Natural killer cell (primary cell): ENCODE data around the gene TSGA10IP. TPM values are rescaled to one million over a fixed set of nuclear protein-coding genes. Genes with fewer than 3 reads are reported as not detected.

ENCODE experiments used
- ATAC-seq, 3 donors: fragments of 150-1000 bp in 2 of 3; fragments of 200-7000 bp in 1 of 3; cut with Tn5 transposase; 1 replicate in 1 of 3; 2 replicates in 2 of 3; pipeline ENCODE4 v1.10.0; 2021; ENCODE audit warnings: mild to moderate bottlenecking in 2 of 3, moderate library complexity in 2 of 3
- DNase-seq, 2 donors: peaks; one replicate each; pipeline versions ENCODE4 v3.0.0 to v3.0.0-alpha.2; 2013 to 2021; ENCODE audit warnings: mixed read lengths in 1 of 2
- H3K27ac ChIP-seq: one replicate; pipeline ENCODE4 v1.5.1; 2013; ENCODE audit warnings: mild to moderate bottlenecking, low read length
- H3K27me3 ChIP-seq: one replicate; pipeline ENCODE4 v1.6.1; 2013; ENCODE audit warnings: low read length; ENCODE audit not compliant: control insufficient read depth, insufficient read depth
- H3K36me3 ChIP-seq: one replicate; pipeline ENCODE4 v1.6.1; 2013; ENCODE audit warnings: low read length; ENCODE audit not compliant: control insufficient read depth, insufficient read depth
- H3K4me1 ChIP-seq: one replicate; pipeline ENCODE4 v1.6.1; 2013; ENCODE audit warnings: low read length; ENCODE audit not compliant: control insufficient read depth, insufficient read depth
- H3K4me3 ChIP-seq: one replicate; pipeline ENCODE4 v1.5.1; 2013; ENCODE audit warnings: low read length
- H3K9me3 ChIP-seq: one replicate; pipeline ENCODE4 v1.6.1; 2013; ENCODE audit warnings: low read length; ENCODE audit not compliant: control insufficient read depth, insufficient read depth
- H3K27ac Mint-ChIP-seq, 2 donors: one replicate each; pipeline ENCODE4 v1.8.0; 2022; ENCODE audit warnings: mild to moderate bottlenecking in 2 of 2, mixed read lengths in 2 of 2, moderate library complexity in 1 of 2
- H3K27me3 Mint-ChIP-seq, 2 donors: one replicate each; pipeline ENCODE4 v1.8.0; 2022; ENCODE audit warnings: low read depth in 2 of 2, mixed read lengths in 2 of 2
- H3K36me3 Mint-ChIP-seq: one replicate; pipeline ENCODE4 v1.8.0; 2022; ENCODE audit warnings: mixed read lengths
- H3K4me1 Mint-ChIP-seq, 2 donors: one replicate each; pipeline ENCODE4 v1.8.0; 2022; ENCODE audit warnings: mixed read lengths in 2 of 2
- H3K4me3 Mint-ChIP-seq: one replicate; pipeline ENCODE4 v1.8.0; 2022; ENCODE audit warnings: mild to moderate bottlenecking, moderate library complexity, mixed read lengths
- H3K9me3 Mint-ChIP-seq, 2 donors: one replicate each; pipeline ENCODE4 v1.8.0; 2022; ENCODE audit warnings: mixed read lengths in 2 of 2
- CTCF ChIP-seq: fragments of 200-600 bp; IDR thresholded peaks from one replicate; pipeline ENCODE4 v1.8.0; 2022; ENCODE audit warnings: antibody characterized with exemption
- WGBS: methylation state at CpG from one replicate; pipeline ENCODE4 v1.1.7; 2013; ENCODE audit warnings: missing lambda C conversion rate; ENCODE audit not compliant: insufficient coverage; 5-methylcytosine and 5-hydroxymethylcytosine counted together
- intact Hi-C: fragments of 100-400 bp; cut with micrococcal nuclease; formaldehyde crosslinking; loops from one replicate; pipeline ENCODE4 v1.14.2; 2022
- total RNA-seq, 4 donors: library from RNA; stranded (reverse); fragments of 120-200 nt in 1 of 4; gene quantifications; one replicate each; pipeline versions ENCODE4 v1.2.3 to v1.2.4, GENCODE V29; 2013 to 2022

Gene TSGA10IP
- total RNA-seq, 3 donors from 2014 or later (not counting 1 experiment from before 2014, with no cell fraction given), result not detected

GRCh38 chr11:65967329-65967934, 22.2 kb downstream of the TSGA10IP start:
- no peak overlapping the region for H3K27ac ChIP-seq
- no peak for TF ChIP-seq CTCF
- 97% methylated on average over 30 of the region's 30 CpGs for WGBS
- Mint-ChIP-seq H3K4me3 (no peak overlapping the region), H3K27ac (no peak overlapping the region), H3K9me3 (no peaks in the 10 kb centered on the region), H3K4me1 (peaks cover 20 to 50% of the 10 kb centered on the region in 2 donors), H3K27me3 (no peaks in the 10 kb centered on the region), H3K36me3 (no peaks in the 10 kb centered on the region)
- DNase-seq (no peak), ATAC-seq (no peak)
- intact Hi-C loops, result no loop called here
- no peaks in the 10 kb centered on the region for H3K9me3 ChIP-seq
- peaks cover 67% of the 10 kb centered on the region for H3K36me3 ChIP-seq
- no peak overlapping the region for H3K4me3 ChIP-seq
- peaks cover 16% of the 10 kb centered on the region for H3K4me1 ChIP-seq
- no peaks in the 10 kb centered on the region for H3K27me3 ChIP-seq

GRCh38 chr11:65968600-65969482, 23.6 kb downstream of the TSGA10IP start:
- DNase-seq (no peak), ATAC-seq (no peak)
- Mint-ChIP-seq H3K4me3 (no peak overlapping the region), H3K36me3 (no peaks in the 10 kb centered on the region), H3K27me3 (no peaks in the 10 kb centered on the region), H3K27ac (peak overlapping the region in 1 of 2 donors; percentile 59), H3K9me3 (no peaks in the 10 kb centered on the region), H3K4me1 (peaks cover 10 to 40% of the 10 kb centered on the region in 2 donors)
- TF ChIP-seq CTCF, result no peak
- Histone ChIP-seq H3K27me3 (no peaks in the 10 kb centered on the region), H3K4me1 (peaks cover 2% of the 10 kb centered on the region), H3K36me3 (peaks cover 68% of the 10 kb centered on the region), H3K27ac (no peak overlapping the region), H3K9me3 (no peaks in the 10 kb centered on the region), H3K4me3 (no peak overlapping the region)
- 97% methylated on average over 15 of the region's 15 CpGs for WGBS
- intact Hi-C loops, result no loop called here

GRCh38 chr11:65972116-65972515, 26.8 kb downstream of the TSGA10IP start:
- 99% methylated on average over 7 of the region's 8 CpGs for WGBS
- intact Hi-C loops, result no loop called here
- H3K27me3 ChIP-seq, result no peaks in the 10 kb centered on the region
- peaks cover 14% of the 10 kb centered on the region for H3K4me1 ChIP-seq
- Mint-ChIP-seq H3K27ac (peak overlapping the region; percentile 35 to 49), H3K4me1 (peaks cover 26 to 45% of the 10 kb centered on the region in 2 donors), H3K36me3 (no peaks in the 10 kb centered on the region), H3K27me3 (no peaks in the 10 kb centered on the region), H3K4me3 (no peak overlapping the region), H3K9me3 (no peaks in the 10 kb centered on the region)
- DNase-seq (no peak), ATAC-seq (no peak)
- H3K36me3 ChIP-seq, result peaks cover 44% of the 10 kb centered on the region
- no peaks in the 10 kb centered on the region for H3K9me3 ChIP-seq
- TF ChIP-seq CTCF, result no peak
- H3K27ac ChIP-seq, result no peak overlapping the region
- no peak overlapping the region for H3K4me3 ChIP-seq
